Inferior parietal cortex (tissue), 1 donor: ENCODE measurements around the gene ZCWPW1.
"Not testable (repeated sequence)": the region's sequence is repeated elsewhere in the genome, so short reads cannot be mapped to it uniquely, and the experiment has no call there.

Experiments used
- DNase-seq: peaks from one replicate; pipeline ENCODE4 v3.0.0-alpha.2; 2016; ENCODE audit errors: extremely low spot score

ZCWPW1 gene

DNA sequence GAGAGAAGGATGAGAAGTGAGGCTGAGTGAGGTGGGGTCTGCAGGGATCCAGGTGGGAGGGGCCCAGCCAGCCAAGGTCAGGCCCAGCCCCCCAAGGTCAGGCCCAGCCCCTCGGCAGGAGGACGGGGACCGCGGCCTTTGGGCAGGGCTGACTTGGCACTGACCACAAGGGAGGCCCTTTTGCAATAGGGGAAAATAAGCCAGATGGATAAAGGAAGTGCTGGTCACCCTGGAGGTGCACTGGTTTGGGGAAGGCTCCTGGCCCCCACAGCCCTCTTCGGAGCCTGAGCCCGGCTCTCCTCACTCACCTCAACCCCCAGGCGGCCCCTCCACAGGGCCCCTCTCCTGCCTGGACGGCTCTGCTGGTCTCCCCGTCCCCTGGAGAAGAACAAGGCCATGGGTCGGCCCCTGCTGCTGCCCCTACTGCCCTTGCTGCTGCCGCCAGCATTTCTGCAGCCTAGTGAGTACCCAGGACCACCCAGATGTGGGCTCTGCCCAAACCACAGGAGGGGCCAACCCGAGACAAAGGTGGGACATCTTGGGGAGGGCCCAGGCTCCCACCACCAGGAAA, 55.2 kb downstream of the ZCWPW1 start, which contains the start of gene PILRA:
TSS of gene PILRA (plus strand) at position 227 of the 571 bp plus-strand sequence. CDS start at position 397, 170 bp downstream.
- DNase-seq = no peak

DNA sequence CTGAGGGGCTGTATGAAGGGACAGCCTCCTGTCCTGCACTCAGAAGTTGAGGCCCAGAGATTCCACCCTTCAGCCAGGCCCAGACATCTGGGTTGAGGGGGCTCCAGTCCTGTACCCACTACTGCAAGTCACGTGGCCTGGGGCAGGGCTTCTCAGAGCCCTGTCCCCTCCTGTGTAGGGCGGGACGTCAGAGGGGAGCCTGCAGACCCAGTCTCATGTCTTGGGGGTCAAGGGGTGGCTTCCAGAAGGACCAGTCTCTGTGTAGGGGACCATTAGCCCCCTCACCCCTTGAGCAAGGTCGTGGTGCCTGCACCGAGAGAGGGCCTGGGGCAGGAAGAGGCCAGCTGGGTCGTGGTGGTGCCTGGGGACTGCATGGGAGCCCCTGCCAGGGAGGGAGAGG, 55.8 kb downstream of the ZCWPW1 start:
- DNase-seq = no peak

- no peak for DNase-seq
Observed at GRCh38 chr7:100372256-100372655, 56.2 kb downstream of the ZCWPW1 start.

- DNase-seq = no peak
Observed at GRCh38 chr7:100371561-100372171, 56.8 kb downstream of the ZCWPW1 start.

- no peak for DNase-seq
Observed at GRCh38 chr7:100370746-100371145, 57.8 kb downstream of the ZCWPW1 start.

DNA sequence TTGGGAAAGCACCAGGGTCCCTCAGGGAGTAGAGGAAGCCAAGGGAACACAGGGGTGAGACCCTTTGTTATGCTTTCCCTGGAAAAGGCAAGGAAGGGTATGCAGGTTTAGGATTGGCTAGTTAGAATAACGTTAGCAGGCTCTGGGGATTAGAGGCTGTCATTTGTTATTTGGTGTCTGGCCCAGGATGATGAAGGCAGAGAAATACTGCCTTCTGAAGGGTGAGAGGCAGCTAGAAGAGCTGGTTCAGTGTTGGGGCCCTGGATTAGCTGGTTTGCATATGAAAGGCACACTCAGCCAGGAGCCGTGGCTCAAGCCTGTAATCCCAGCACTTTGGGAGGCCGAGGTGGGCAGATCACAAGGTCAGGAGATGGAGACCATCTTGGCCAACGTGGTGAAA, 58.2 kb downstream of the ZCWPW1 start:
- no peak for DNase-seq

- peak; percentile 27 for DNase-seq
Observed at GRCh38 chr7:100369105-100369504, 59.4 kb downstream of the ZCWPW1 start.

GRCh38 chr7:100367676-100368613, 60.6 kb downstream of the ZCWPW1 start:
- DNase-seq = no peak

GRCh38 chr7:100367251-100367620, 61.3 kb downstream of the ZCWPW1 start:
- no peak for DNase-seq

DNA sequence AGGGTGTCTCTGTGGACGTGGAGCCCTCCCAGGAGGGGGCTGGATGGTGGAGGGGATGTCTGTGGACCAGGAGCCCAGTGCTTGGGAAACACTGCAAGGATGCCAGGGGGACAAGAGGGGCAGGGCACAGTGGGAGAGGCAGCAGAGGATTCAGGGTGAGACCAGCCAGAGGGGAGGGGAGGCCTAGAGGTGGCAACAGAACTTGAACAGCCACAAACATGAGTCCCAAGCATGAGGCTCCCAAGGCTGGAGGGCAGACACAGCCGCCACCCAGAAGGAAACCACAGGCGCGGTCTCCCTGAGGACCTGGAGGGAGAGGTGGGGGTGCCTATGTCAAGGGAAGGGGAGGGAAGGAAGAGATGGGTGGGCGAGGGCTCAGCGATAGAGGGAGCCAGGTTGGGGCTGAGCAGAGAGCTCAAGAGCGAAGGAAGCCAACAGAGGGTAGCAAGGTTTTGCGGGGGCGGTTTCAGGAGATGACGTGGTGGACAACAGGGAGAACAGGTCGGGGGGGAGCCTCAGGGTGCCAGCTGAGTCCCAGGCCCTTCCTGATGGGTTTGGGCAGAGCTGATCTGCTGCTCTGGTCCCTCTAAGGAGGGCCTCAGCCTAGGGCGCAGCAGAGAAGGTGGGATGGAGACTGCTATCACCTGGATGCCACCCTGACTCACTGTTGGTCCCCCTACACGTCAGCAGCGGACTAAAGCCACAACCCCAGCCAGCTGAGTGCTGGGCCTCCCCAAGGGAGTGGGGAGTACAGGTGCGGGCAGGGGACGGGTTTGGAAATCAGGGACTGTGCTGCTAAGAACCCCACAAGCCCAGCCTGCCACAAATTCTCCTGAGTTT, 61.9 kb downstream of the ZCWPW1 start:
- DNase-seq = no peak

DNA sequence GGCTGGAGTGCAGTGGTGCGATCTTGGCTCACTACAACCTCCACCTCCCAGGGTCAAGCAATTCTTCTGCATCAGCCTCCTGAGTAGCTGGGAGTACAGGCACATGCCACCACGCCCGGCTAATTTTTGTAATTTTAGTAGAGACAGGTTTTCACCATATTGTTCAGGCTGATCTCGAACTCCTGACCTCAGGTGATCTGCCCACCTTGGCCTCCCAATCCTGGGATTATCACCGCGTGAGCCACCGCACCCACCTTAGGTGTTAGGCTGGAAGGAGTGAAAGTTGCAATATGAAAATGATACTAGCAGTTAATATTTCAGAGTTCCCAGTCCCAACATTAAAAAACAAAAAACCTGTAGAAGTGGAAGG, 62.5 kb downstream of the ZCWPW1 start:
- not testable (repeated sequence) for DNase-seq

DNA sequence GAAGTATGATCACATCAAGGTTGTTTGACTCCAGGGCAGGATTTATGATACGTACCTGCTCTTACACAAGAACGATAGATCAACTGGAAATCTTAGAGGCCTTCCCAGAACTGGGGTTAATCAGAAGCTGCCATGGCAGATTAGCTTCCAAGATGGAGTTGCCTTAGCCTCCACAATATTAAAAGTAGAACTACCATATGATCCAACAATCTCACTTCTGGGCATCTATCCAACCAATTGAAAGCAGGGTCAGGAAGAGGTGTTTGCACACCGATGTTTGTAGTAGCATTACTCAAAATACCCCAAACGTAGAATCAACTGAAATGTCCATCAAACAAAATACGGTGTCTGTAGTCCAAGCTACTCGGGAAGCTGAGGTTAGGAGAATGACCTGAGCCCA, 64.0 kb downstream of the ZCWPW1 start:
- DNase-seq = no peak

GRCh38 chr7:100363797-100364196, 64.7 kb downstream of the ZCWPW1 start:
- not testable (repeated sequence) for DNase-seq

- DNase-seq = no peak
Observed at GRCh38 chr7:100363098-100363497, 65.4 kb downstream of the ZCWPW1 start.

DNA sequence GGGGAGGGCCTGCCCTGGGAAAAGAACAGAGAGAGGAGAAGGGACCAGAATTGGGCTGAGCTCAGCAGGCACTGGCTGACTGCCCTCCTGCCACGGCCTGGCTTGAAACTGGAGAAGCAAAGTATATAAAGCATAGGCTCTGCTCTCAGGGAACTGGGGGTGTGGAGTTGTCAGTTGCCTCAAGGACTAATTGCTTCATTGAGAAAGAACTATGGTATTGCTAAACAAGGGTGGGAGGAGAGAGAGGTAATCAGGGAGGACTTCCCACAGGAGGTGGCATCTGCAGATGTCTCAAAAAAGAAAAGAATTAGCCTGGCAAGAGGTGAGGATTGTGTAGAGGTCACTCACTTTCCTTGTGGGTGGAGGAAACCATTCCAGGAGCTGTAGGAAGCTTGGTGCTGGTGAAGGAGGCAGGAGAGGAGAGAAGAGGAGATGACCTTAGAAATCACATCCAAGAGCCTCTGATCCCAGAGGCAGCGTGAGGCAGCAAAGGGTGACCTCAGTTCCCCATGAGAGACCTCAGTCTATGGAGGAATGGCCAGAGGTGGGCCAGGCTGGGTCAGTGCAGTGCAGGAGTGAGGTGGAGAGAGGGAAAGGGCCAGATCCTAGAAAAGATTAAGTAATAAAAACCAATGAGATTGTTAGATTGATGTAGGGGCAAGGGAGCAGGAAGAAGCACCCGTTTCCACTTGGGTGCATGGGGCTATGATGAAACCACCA, 68.2 kb downstream of the ZCWPW1 start:
- DNase-seq = no peak

DNA sequence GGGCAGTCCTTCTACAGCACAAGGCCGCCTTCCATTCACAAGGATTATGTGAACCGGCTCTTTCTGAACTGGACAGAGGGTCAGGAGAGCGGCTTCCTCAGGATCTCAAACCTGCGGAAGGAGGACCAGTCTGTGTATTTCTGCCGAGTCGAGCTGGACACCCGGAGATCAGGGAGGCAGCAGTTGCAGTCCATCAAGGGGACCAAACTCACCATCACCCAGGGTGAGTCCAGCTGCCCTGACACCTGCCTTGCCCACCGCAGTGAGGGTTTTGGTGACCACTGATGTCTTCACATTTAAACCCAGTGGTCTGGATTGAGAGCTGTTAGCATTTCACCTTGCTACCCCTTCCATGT, 69.7 kb downstream of the ZCWPW1 start:
- no peak for DNase-seq

DNA sequence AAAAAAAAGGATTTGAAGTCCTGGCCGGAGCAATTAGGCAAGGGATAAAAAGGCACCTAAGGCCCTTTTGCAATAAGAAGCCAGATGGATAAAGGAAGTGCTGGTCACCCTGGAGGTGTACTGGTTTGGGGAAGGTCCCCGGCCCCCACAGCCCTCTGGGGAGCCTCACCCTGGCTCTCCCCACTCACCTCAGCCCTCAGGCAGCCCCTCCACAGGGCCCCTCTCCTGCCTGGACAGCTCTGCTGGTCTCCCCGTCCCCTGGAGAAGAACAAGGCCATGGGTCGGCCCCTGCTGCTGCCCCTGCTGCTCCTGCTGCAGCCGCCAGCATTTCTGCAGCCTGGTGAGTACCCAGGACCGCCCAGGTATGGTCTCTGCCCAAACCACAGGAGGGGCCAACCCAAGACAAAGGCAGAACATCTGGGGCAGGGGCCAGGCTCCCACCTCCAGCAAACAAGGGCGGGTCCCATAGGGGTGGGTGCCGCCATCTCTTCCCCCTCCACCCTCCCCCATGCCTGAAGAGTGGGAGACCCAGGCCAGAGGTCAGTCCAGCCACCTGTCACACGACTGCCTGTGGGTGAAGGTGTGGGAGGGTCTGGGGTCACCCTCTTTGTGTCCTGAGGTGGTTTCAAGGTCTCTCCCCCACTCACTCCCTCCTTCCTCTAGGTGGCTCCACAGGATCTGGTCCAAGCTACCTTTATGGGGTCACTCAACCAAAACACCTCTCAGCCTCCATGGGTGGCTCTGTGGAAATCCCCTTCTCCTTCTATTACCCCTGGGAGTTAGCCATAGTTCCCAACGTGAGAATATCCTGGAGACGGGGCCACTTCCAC, 70.3 kb downstream of the ZCWPW1 start, which contains the start of gene PILRB:
TSS of gene PILRB (plus strand) at position 91 of the 830 bp plus-strand sequence. CDS start at position 277, 186 bp downstream.
- DNase-seq = no peak

DNA sequence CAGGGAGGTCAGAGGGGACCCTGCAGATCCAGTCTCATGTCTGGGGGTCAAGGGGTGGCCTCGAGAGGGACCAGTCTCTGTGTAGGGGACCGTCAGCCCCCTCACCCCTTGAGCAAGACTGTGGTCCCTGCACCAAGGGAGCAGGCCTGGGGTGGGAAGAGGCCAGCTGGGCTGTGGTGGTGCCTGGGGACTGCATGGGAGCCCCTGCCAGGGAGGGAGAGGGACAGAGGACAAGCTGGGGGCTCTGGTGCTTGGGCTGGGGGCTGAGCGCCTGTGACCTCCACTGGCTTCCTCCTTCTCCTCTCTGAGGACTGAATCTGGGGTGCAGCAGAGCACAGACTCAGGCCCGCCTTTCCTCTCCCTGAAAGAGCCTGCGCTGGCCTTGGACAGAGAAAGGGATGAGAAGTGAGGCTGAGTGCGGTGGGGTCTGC, 71.4 kb downstream of the ZCWPW1 start:
- no peak for DNase-seq

DNA sequence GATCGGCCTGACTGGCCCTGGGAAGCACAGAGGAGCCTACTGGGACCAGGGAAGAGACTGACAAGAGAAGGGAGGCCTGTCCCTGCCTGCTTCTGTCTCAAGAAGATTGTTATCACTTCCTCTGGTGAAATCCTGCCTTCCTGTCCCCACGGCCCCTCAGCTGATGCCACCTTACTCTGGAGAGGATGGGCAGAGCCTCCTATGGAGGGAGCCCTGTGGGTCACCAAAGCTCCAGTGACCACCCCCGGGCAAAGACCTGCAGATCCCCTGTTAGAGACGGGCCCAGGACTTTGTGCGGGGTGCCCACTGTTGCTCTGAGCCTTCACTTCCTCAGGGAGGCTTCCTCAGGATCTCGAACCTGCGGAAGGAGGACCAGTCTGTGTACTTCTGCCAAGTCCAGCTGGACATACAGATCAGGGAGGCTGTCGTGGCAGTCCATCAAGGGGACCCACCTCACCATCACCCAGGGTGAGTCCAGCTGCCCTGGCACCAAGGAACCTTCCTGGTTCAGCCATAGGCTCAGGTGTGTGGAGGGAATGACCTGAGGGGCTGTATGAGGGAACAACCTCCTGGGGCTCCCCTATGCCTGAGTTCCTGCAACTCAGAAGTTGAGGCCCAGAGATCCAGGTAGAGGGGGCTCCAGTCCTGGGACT, 72.0 kb downstream of the ZCWPW1 start:
- DNase-seq = no peak
